Astrocyte of the cerebellum (primary cell): ENCODE measurements around the gene OR5W2.

Source experiments
- DNase-seq: peaks from one replicate; pipeline ENCODE4 v3.0.0-alpha.2; 2011; ENCODE audit warnings: low read depth
- H3K4me3 ChIP-seq: 2 replicates; pipeline ENCODE4 v1.5.1; 2011; ENCODE audit warnings: mild to moderate bottlenecking, low read depth, low read length, moderate library complexity
- CTCF ChIP-seq: IDR thresholded peaks from 2 replicates; pipeline ENCODE4 v1.5.1; 2012; ENCODE audit warnings: low read length, low read depth, moderate library complexity, mild to moderate bottlenecking; ENCODE audit errors: missing control alignments
- in situ Hi-C: cut with HindIII; loops from 2 replicates; pipeline ENCODE4 v1.10.0; 2017; ENCODE audit warnings: low sequenced_read_pairs

Gene OR5W2

GRCh38 chr11:55914482-55914881 lies at the start of gene OR5W2:
Gene OR5W2, minus strand, starts transcription at chr11:55914582. Its CDS starts 0 bp downstream, at chr11:55914582.
- H3K4me3 ChIP-seq = no peak within 1 kb of the TSS
- no peak for TF ChIP-seq CTCF
- in situ Hi-C loops = no loop called here
- no peak for DNase-seq

GRCh38 chr11:55956521-55956920 lies 42.1 kb upstream of the OR5W2 start:
- in situ Hi-C loops = no loop called here
- H3K4me3 ChIP-seq = no peak overlapping the region
- DNase-seq = no peak
- no peak for TF ChIP-seq CTCF

GRCh38 chr11:55949330-55949729 lies 34.9 kb upstream of the OR5W2 start:
- TF ChIP-seq CTCF = no peak
- H3K4me3 ChIP-seq = no peak overlapping the region
- in situ Hi-C loops = no loop called here
- no peak for DNase-seq

GRCh38 chr11:55942785-55943392 lies 28.5 kb upstream of the OR5W2 start:
- no peak for TF ChIP-seq CTCF
- in situ Hi-C loops = no loop called here
- DNase-seq = no peak
- no peak overlapping the region for H3K4me3 ChIP-seq

GRCh38 chr11:55936300-55936699 lies 21.9 kb upstream of the OR5W2 start, which contains the start of gene OR5I1:
Gene OR5I1, minus strand, starts transcription at chr11:55936400. Its CDS starts 0 bp downstream, at chr11:55936400.
- H3K4me3 ChIP-seq = no peak within 1 kb of the TSS
- in situ Hi-C loops = no loop called here
- TF ChIP-seq CTCF = no peak
- DNase-seq = no peak

GRCh38 chr11:55920537-55920936 lies 6.2 kb upstream of the OR5W2 start:
- no peak for TF ChIP-seq CTCF
- in situ Hi-C loops = no loop called here
- no peak for DNase-seq
- no peak overlapping the region for H3K4me3 ChIP-seq
